ENCODE measurements around the gene TXNL4A.

TXNL4A gene

DNA sequence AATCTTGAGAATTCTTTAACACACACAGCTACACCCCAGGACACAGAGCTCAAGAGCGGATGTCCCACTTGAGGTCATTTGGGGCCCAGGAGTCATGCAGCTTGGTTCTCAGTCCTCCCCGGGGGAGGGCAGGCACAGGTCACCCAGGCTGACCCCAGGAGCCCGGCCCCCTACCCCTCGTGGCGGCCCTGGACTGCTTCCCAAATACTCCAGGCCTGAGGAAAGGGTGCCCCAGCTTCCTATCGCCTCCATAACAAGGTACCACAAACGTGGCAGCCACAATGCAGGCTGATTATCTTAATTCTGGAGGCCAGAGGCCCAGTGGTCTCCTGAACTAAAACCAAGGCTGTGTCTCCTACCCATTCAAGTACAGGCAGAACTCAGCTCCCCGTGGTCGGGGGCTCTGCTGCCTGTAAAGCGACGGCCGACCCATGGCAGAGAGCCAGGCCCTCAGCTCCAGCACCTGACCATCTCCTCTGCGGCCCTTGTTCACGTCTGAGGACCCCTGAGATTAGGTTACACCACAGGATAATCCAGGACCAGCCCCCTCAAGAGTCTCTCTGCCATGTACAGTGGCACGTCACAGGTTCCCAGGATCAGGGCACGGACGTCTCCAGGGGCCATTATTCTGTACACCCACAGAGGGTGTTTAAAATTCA, 47.4 kb downstream of the TXNL4A start:
- H3K36me3 ChIP-seq (ENCODE audit: low read length): no peaks in the 10 kb centered on the region
- H3F3A ChIP-seq (ENCODE audit: insufficient read depth): no peaks in the 10 kb centered on the region
- no peaks in the 10 kb centered on the region for H3K27me3 ChIP-seq (ENCODE audit: low read length)
- H3K79me2 ChIP-seq (ENCODE audit: insufficient read depth, low read length): peaks cover 26% of the 10 kb centered on the region; the same call in 1 of the 2 replicates
- no peaks in the 10 kb centered on the region for H4K20me1 ChIP-seq (ENCODE audit: low read depth, low read length)
- no peak overlapping the region for H3K27ac ChIP-seq (ENCODE audit: low read depth, low read length)
- H3K4me3 ChIP-seq (ENCODE audit: insufficient read depth, low read length, poor library complexity, severe bottlenecking): no peak overlapping the region
- no peaks in the 10 kb centered on the region for H3K9me2 ChIP-seq (replicated peaks; ENCODE audit: insufficient read depth, low read length)
- TF ChIP-seq, protein P1, sequence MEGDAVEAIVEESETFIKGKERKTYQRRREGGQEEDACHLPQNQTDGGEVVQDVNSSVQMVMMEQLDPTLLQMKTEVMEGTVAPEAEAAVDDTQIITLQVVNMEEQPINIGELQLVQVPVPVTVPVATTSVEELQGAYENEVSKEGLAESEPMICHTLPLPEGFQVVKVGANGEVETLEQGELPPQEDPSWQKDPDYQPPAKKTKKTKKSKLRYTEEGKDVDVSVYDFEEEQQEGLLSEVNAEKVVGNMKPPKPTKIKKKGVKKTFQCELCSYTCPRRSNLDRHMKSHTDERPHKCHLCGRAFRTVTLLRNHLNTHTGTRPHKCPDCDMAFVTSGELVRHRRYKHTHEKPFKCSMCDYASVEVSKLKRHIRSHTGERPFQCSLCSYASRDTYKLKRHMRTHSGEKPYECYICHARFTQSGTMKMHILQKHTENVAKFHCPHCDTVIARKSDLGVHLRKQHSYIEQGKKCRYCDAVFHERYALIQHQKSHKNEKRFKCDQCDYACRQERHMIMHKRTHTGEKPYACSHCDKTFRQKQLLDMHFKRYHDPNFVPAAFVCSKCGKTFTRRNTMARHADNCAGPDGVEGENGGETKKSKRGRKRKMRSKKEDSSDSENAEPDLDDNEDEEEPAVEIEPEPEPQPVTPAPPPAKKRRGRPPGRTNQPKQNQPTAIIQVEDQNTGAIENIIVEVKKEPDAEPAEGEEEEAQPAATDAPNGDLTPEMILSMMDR (IDR thresholded peaks at IDR 0.05; ENCODE audit: insufficient read depth, low read length, poor library complexity, severe bottlenecking): no peak
- TF ChIP-seq EZH2phosphoT487 (conservative IDR thresholded peaks at IDR 0.05; ENCODE audit: low read length): no peak
- no peak overlapping the region for H3K4me2 ChIP-seq (ENCODE audit: low read depth, low read length, poor library complexity, severe bottlenecking)
- H3K9me3 ChIP-seq (ENCODE audit: insufficient read depth, low read length): no peaks in the 10 kb centered on the region
- no peak overlapping the region for H2AFZ ChIP-seq (ENCODE audit: low read depth, low read length, severe bottlenecking)
- no peak overlapping the region for H3K9ac ChIP-seq (ENCODE audit: low read length)

DNA sequence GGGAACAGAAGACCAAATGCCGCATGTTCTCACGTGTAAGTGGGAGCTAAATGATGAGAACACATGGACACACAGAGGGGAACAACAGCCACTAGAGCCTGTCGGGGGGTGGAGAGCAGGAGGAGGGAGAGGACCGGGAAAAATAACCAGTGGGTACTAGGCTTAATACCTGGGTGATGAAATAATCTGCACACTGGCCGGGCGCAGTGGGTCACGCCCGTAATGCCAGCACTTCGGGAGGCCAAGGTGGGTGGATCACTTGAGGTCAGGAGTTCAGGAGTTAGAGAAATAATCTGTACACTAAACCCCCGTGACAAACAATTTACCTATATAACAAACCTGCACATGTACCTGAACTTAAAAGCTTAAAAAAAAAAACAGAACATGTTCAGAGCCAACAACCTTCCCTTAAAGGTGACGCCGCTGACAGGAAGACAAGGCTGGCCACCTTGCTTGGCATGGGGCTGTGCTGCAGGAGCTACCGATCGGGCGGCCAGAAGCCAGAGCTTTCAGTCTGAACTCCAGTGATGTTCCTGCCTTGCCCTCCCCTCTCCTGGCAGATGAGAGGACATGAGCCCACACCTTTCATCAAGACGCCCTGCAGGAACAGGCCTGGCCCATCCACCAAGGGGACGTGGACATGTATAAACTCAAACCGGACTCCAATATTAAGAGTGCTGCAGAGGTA, 48.1 kb downstream of the TXNL4A start:
- peaks cover 27% of the 10 kb centered on the region; the same call in 1 of the 2 replicates for H3K79me2 ChIP-seq (ENCODE audit: insufficient read depth, low read length)

DNA sequence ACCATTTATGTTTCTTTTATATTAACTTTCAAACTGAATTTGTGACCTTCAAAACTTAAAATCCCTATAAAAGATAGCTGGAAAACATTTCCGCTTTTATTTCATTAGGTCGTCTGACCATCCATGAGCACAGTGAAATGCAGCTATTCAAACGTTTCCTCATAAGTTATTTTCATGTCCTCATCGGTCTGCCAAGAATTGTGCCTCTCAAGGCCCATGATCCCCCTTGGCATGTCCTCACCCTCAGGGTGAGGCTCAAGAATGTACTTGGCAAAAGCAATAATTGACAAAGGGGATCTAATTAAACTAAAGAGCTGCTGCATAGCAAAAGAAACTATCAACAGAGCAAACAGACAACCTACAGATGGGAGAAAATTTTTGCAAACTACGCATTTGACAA, 49.3 kb downstream of the TXNL4A start:
- Histone ChIP-seq H3K27ac (ENCODE audit: low read depth, low read length) (no peak overlapping the region), H2AFZ (ENCODE audit: low read depth, low read length, severe bottlenecking) (no peak overlapping the region), H3K9me2 (replicated peaks; ENCODE audit: insufficient read depth, low read length) (no peaks in the 10 kb centered on the region), H3K4me2 (ENCODE audit: low read depth, low read length, poor library complexity, severe bottlenecking) (no peak overlapping the region), H3K4me3 (ENCODE audit: insufficient read depth, low read length, poor library complexity, severe bottlenecking) (no peak overlapping the region), H4K20me1 (ENCODE audit: low read depth, low read length) (no peaks in the 10 kb centered on the region), H3K36me3 (ENCODE audit: low read length) (no peaks in the 10 kb centered on the region), H3F3A (ENCODE audit: insufficient read depth) (no peaks in the 10 kb centered on the region), H3K27me3 (ENCODE audit: low read length) (no peaks in the 10 kb centered on the region), H3K79me2 (ENCODE audit: insufficient read depth, low read length) (peaks cover 28% of the 10 kb centered on the region; the same call in 1 of the 2 replicates), H3K9ac (ENCODE audit: low read length) (no peak overlapping the region), H3K9me3 (ENCODE audit: insufficient read depth, low read length) (no peaks in the 10 kb centered on the region)
- TF ChIP-seq, protein P1 (IDR thresholded peaks at IDR 0.05; ENCODE audit: insufficient read depth, low read length, poor library complexity, severe bottlenecking): no peak
- no peak for TF ChIP-seq EZH2phosphoT487 (conservative IDR thresholded peaks at IDR 0.05; ENCODE audit: low read length)

More for the DNA sequence above, 48.1 kb downstream of the TXNL4A start:
- Histone ChIP-seq H4K20me1 (ENCODE audit: low read depth, low read length) (no peaks in the 10 kb centered on the region), H2AFZ (ENCODE audit: low read depth, low read length, severe bottlenecking) (no peak overlapping the region), H3K36me3 (ENCODE audit: low read length) (no peaks in the 10 kb centered on the region), H3K9me3 (ENCODE audit: insufficient read depth, low read length) (no peaks in the 10 kb centered on the region), H3K9me2 (replicated peaks; ENCODE audit: insufficient read depth, low read length) (no peaks in the 10 kb centered on the region), H3K4me2 (ENCODE audit: low read depth, low read length, poor library complexity, severe bottlenecking) (no peak overlapping the region), H3F3A (ENCODE audit: insufficient read depth) (no peaks in the 10 kb centered on the region), H3K27me3 (ENCODE audit: low read length) (no peaks in the 10 kb centered on the region), H3K9ac (ENCODE audit: low read length) (no peak overlapping the region), H3K27ac (ENCODE audit: low read depth, low read length) (no peak overlapping the region), H3K4me3 (ENCODE audit: insufficient read depth, low read length, poor library complexity, severe bottlenecking) (no peak overlapping the region)
- no peak for TF ChIP-seq EZH2phosphoT487 (conservative IDR thresholded peaks at IDR 0.05; ENCODE audit: low read length)
- TF ChIP-seq, protein P1 (IDR thresholded peaks at IDR 0.05; ENCODE audit: insufficient read depth, low read length, poor library complexity, severe bottlenecking): no peak

All from SU-DHL-6 (cell line).